ENCODE measurements around the gene GPR176.

GPR176 gene

GRCh38 chr15:39781967-39782302, 138.1 kb downstream of the GPR176 start:
- DNase-seq (ENCODE audit: low read depth) = no peak
- H3K4me3 ChIP-seq (ENCODE audit: control insufficient read depth, low read depth, low read length) = peak overlapping the region; percentile 33
- TF ChIP-seq, protein P1, sequence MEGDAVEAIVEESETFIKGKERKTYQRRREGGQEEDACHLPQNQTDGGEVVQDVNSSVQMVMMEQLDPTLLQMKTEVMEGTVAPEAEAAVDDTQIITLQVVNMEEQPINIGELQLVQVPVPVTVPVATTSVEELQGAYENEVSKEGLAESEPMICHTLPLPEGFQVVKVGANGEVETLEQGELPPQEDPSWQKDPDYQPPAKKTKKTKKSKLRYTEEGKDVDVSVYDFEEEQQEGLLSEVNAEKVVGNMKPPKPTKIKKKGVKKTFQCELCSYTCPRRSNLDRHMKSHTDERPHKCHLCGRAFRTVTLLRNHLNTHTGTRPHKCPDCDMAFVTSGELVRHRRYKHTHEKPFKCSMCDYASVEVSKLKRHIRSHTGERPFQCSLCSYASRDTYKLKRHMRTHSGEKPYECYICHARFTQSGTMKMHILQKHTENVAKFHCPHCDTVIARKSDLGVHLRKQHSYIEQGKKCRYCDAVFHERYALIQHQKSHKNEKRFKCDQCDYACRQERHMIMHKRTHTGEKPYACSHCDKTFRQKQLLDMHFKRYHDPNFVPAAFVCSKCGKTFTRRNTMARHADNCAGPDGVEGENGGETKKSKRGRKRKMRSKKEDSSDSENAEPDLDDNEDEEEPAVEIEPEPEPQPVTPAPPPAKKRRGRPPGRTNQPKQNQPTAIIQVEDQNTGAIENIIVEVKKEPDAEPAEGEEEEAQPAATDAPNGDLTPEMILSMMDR (IDR thresholded peaks at IDR 0.05; ENCODE audit: control insufficient read depth, insufficient read depth, low read depth, low read length, missing control alignments) = no peak

- no peak overlapping the region for H3K4me3 ChIP-seq (ENCODE audit: control insufficient read depth, low read depth, low read length)
- TF ChIP-seq, protein P1 (IDR thresholded peaks at IDR 0.05; ENCODE audit: control insufficient read depth, insufficient read depth, low read depth, low read length, missing control alignments) = no peak
- DNase-seq (ENCODE audit: low read depth) = no peak
Measured at GRCh38 chr15:39781147-39781966, 138.7 kb downstream of the GPR176 start.

GRCh38 chr15:39778021-39778420, 142.0 kb downstream of the GPR176 start:
- TF ChIP-seq, protein P1 (IDR thresholded peaks at IDR 0.05; ENCODE audit: control insufficient read depth, insufficient read depth, low read depth, low read length, missing control alignments) = no peak
- H3K4me3 ChIP-seq (ENCODE audit: control insufficient read depth, low read depth, low read length) = no peak overlapping the region
- no peak for DNase-seq (ENCODE audit: low read depth)

- no peak overlapping the region for H3K4me3 ChIP-seq (ENCODE audit: control insufficient read depth, low read depth, low read length)
- TF ChIP-seq, protein P1 (IDR thresholded peaks at IDR 0.05; ENCODE audit: control insufficient read depth, insufficient read depth, low read depth, low read length, missing control alignments) = no peak
- no peak for DNase-seq (ENCODE audit: low read depth)
Measured at GRCh38 chr15:39777496-39777895, 142.6 kb downstream of the GPR176 start.

GRCh38 chr15:39776068-39776467, 144.0 kb downstream of the GPR176 start:
- DNase-seq (ENCODE audit: low read depth) = no peak
- TF ChIP-seq, protein P1 (IDR thresholded peaks at IDR 0.05; ENCODE audit: control insufficient read depth, insufficient read depth, low read depth, low read length, missing control alignments) = no peak
- no peak overlapping the region for H3K4me3 ChIP-seq (ENCODE audit: control insufficient read depth, low read depth, low read length)

GRCh38 chr15:39774688-39775267, 145.3 kb downstream of the GPR176 start:
- DNase-seq (ENCODE audit: low read depth) = no peak
- TF ChIP-seq, protein P1 (IDR thresholded peaks at IDR 0.05; ENCODE audit: control insufficient read depth, insufficient read depth, low read depth, low read length, missing control alignments) = no peak
- no peak overlapping the region for H3K4me3 ChIP-seq (ENCODE audit: control insufficient read depth, low read depth, low read length)

Measured in AG09309 (cell line).